ENCODE measurements around the gene GLYR1.

The GLYR1 gene

DNA sequence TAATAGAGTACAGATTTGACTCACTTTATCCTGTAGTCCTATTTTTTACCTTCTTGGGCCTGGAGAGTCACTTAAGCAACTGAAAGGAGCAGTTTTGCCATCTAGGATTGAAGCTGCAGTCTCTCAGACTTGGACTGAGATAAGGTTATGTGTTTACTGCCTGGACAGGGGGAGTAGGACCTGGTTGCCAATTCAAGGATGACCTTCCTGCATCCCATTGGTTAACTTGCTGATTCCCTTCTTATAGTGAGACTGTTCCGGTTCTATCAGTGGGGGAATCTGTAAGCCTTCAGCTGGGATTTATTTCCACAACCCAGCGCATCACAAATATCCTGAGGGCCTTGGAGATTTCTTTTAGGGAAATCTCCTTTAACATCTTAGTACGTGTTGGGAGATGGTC lies 3.1 kb upstream of the GLYR1 start:
- DNase-seq (ENCODE audit: low read depth in 4 of 4, low spot score in 1 of 4): no peak

DNA sequence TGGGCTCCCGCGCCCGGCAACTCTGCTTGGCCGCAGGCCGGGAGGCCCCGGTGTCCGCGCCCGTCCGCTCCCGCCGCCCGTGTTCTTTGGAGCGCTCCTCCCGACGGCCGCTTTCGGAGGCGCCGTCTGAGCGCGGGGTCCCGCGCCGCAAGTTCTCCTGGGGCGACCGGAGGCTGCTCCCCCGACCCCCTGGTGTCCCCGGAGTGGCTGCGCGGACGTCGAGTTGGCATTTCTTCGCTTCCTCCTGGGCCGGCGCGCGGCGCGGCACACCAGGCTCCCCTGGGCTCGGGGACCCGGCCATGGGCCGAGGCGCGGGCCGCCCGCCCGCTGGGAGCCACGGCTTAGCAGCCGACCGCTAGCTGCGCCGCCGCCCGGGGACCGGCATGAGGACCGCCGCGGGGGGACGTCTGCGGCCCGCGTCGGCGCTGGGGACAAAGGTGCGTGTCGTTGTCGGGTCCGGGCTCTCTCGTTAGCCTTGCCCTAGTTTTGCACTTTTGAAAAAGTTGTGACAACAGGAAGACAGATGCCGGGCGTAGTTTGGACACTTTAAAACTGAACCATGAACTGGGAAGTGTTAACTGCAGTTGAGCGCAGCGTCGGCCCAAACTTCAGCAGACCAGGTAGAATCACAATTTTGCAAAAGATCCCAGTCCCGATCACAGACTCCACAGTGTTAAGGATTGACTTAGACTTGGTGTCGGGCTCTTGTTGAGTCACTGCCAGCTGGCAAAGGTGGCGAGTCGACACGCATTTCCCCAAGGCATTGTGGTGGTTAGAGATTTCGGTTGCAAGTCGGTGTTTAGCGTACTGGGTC lies 893 bp upstream of the GLYR1 start:
- peak in 2 of 4 experiments; percentile 9 to 19 for DNase-seq (ENCODE audit: low read depth in 4 of 4, low spot score in 1 of 4)

GRCh38 chr16:4846503-4846900 lies 586 bp downstream of the GLYR1 start:
- DNase-seq (ENCODE audit: low read depth in 4 of 4, low spot score in 1 of 4): no peak

DNA sequence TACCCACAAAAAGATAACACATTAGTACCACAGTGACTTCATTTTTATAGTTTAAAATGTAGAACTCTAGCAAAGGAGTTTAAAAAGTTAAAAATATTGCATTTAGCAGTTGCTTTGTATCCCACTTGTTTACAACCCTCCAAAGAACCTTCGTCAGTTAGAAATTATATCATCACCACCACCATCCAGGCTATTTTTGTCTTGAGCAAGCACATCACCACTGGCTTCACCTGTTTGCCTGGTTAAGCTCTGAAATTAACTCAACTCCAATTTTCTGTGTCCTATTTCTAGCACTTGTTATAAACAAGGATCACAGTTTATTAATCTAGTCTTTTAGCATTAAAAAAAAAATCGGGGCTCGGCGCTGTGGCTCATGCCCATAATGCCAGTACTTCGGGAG lies 6.1 kb downstream of the GLYR1 start:
- no peak for DNase-seq (ENCODE audit: low read depth in 4 of 4, low spot score in 1 of 4)

DNA sequence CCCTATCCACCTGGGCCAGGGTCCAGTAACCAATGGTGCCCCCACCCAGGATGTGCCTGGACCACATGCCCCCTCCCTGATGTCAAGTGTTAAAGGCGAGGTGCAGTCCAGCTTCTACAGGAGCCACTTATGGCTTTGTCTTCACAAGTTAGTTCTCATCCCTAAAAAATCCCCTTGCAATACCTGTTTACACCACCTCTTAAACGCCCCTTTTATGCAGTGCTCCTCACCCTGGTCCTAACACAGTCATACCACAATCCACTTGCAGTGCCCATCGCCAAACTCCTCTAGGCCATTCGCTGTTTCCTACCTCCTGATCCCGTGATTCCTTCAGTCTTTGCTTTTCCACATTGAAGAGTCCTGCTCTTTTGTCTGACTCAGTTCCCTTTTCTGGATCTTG lies 7.1 kb downstream of the GLYR1 start:
- DNase-seq (ENCODE audit: low read depth in 4 of 4, low spot score in 1 of 4): no peak

DNA sequence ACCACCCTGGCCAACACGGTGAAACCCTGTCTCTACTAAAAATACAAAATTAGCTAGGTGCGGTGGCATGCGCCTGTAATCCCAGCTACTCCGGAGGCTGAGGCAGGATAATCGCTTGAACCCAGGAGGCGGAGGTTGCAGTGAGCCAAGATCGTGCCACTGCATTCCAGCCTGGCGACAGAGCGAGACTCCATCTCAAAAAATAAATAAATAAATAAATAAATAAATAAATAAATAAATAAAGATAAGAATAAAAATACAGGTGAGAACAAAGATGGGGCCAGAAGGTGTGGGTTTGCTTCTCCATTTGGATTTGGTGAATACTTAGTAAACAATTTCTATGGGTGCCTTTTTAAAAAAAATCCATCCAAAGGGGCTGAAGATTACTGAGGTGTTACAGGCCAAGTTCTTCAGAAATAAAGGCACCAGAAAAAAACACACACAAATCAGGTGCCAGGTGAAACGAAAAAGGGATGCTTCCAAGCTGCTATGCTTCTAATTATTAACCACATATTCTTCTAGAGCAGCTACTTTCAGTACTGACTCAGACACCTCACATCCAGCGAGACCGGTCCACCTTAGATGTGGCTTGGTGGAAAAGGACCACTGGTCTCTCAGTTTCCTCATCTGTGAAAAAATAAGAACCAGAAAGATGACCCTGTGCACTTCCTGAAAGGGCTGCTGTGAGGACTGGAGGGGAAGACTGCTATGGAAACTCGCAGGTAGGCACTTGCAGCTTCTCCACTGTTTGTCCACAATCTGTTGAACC lies 9.2 kb downstream of the GLYR1 start:
- no peak for DNase-seq (ENCODE audit: low read depth in 4 of 4, low spot score in 1 of 4)

GRCh38 chr16:4836727-4837126 lies 10.4 kb downstream of the GLYR1 start:
- DNase-seq (ENCODE audit: low read depth in 4 of 4, low spot score in 1 of 4): no peak

DNA sequence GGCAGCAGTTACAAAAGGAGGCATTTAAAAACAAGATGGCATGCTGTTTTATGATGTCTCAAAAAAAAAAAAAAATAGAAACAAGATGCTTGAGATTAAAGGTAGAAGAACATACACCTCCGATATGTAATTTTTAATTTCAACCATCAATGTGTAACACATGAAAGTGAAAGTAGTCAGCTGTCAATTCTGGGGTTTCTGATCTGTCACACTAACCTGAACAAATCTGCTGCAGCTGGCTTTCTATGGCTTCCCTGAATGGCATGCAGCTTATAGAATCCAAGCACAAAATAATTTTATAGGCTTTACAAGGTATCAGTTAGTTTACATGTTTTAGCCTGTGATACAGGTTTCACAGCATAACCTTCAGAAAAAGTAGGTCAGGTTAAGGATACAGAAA lies 13.5 kb downstream of the GLYR1 start:
- DNase-seq (ENCODE audit: low read depth in 4 of 4, low spot score in 1 of 4): no peak

- DNase-seq (ENCODE audit: low read depth in 4 of 4, low spot score in 1 of 4): no peak
Observed at GRCh38 chr16:4832698-4833343, 14.3 kb downstream of the GLYR1 start.

GRCh38 chr16:4831616-4832015 lies 15.5 kb downstream of the GLYR1 start:
- DNase-seq (ENCODE audit: low read depth in 4 of 4, low spot score in 1 of 4): no peak

DNA sequence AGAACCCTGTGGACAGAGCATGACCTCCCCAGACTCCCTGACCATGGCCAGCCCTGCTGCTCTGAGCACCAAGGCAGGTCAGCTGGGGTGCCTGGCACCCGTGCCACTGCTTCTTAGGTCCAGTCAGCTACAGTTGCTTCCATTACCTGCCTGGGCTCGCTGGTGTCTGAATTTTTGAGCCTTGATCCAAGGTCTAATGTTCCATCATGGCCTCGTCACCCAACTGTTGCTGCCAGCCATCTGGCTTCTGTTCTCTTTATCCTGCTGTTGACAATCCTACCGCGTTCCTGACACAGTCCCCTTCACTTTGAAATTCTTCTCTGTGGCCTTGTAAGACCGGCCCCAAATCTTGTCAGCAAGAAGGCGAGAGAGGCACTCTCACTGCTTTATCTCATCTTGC lies 16.7 kb downstream of the GLYR1 start:
- no peak for DNase-seq (ENCODE audit: low read depth in 4 of 4, low spot score in 1 of 4)

GRCh38 chr16:4828567-4829321 lies 18.3 kb downstream of the GLYR1 start:
- DNase-seq (ENCODE audit: low read depth in 4 of 4, low spot score in 1 of 4): no peak

- no peak for DNase-seq (ENCODE audit: low read depth in 4 of 4, low spot score in 1 of 4)
Observed at GRCh38 chr16:4826980-4827379, 20.1 kb downstream of the GLYR1 start.

DNA sequence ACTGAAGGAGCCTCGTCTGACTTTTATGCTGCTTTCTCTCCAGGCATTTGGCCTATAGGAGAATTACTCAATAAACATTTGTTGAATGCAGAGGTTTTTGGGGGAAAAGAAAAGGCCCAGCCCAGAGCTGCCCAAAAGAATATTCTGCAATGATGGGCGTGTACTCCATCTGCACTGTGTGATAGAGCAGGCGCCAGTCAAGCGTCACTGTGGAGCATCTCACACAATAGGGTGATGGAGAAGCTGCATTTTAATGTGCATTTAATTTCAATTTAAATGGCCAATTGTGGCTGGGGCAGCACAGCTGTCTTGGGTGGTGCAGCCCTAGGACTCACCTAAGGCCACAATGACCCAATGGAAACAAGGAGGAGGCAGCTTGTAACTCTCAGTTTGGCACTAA lies 20.6 kb downstream of the GLYR1 start:
- DNase-seq (ENCODE audit: low read depth in 4 of 4, low spot score in 1 of 4): no peak

DNA sequence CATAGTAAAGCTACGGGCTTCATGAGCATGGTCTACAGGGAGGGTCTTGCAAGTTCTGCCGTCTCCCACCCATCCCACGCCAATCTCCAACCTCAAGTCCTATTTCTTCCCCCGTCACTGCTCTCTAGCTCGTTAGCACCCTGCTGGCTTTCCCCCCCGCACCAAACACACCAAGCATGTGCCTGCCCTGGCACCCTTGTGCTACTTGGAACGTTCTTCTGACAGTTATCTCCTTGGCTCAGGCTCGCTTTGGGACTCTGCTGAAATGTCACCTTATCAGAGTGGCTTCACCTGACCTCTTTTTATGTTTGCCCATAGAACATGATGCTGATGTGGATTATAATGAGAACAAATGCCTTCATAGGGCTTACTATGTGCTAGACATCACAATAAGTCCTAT lies 21.9 kb downstream of the GLYR1 start:
- DNase-seq (ENCODE audit: low read depth in 4 of 4, low spot score in 1 of 4): no peak

- DNase-seq (ENCODE audit: low read depth in 4 of 4, low spot score in 1 of 4): no peak
Observed at GRCh38 chr16:4820652-4821051, 26.4 kb downstream of the GLYR1 start.

DNA sequence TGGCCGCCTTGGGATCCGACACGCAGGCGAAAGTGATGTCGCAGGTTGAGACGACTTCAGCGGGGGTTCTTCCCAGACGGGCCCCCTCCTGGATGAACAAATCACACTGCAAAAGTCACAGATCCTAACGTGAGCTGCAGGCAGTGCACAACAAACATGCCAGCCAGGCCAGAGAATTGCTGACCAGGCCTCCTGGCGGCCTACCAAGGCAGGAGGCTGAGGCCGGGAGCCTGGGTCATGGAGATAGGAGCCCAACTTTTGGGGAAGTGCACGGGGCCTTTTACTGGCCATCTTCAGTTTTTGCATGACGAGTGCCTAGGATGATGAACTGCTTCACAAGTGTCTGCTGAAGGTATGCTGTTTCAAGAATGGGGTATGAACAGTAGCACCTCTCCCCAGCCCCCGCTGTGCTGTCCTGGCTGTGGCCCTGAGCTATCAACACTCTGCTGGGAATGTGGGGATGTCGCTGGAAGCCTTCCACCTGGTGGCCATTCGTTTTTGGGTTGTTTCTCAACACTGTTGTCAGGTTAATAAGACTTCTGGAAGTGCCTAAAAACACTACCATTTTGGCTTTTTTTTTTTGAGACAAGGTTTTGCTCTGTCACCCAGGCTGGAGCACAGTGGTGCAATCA lies 32.4 kb downstream of the GLYR1 start:
- DNase-seq (ENCODE audit: low read depth in 4 of 4, low spot score in 1 of 4): no peak

DNA sequence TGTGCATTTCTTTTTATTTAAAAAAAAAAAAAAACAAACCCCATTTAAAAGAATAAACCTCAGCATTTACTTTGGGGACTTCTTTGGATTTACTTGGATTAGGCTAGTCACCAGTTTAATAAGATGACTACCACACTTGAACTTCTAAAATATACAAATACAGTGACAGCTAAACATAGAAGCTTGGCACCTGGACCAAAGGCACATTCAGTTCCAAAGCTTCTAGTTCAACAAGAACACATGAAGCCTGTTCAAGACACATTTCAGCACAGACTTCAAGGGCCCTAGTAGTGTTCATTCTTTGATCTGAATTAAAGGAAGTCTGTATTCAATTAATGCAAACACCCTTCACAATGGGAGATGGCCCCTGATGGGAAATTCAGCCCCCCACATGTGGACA lies 33.0 kb downstream of the GLYR1 start:
- DNase-seq (ENCODE audit: low read depth in 4 of 4, low spot score in 1 of 4): no peak

GRCh38 chr16:4813251-4814003 lies 33.7 kb downstream of the GLYR1 start:
- no peak for DNase-seq (ENCODE audit: low read depth in 4 of 4, low spot score in 1 of 4)

- DNase-seq (ENCODE audit: low read depth in 4 of 4, low spot score in 1 of 4): no peak
Observed at GRCh38 chr16:4811773-4812172, 35.3 kb downstream of the GLYR1 start.

Data from stimulated activated CD4-positive, alpha-beta T cell treated with anti-CD3 and anti-CD28 coated beads, Interleukin-1b, Interleukin-23, amount 100 ng/mL, for 24 hours (primary cell).